H1 (cell line): ENCODE measurements around the gene NOTCH2.

ENCODE experiments used
- CHD2 ChIP-seq: IDR thresholded peaks from 2 replicates; pipeline ENCODE4 v1.6.1; 2012; ENCODE audit warnings: low read length, improper control_type of control experiment
- EGR1 ChIP-seq: IDR thresholded peaks from 2 replicates; pipeline ENCODE4 v1.6.1; 2011; ENCODE audit warnings: low read depth, low read length, borderline replicate concordance
- EP300 ChIP-seq, 2 experiments: IDR thresholded peaks; 1 replicate in 1 of 2; 2 replicates in 1 of 2; pipeline ENCODE4 v1.6.1; 2011 to 2012; ENCODE audit warnings: low read depth in 2 of 2, low read length in 2 of 2, mild to moderate bottlenecking in 2 of 2, borderline replicate concordance in 1 of 2, inconsistent platforms in 1 of 2, moderate library complexity in 1 of 2
- HDAC2 ChIP-seq, 2 experiments: fragments of 300-600 bp in 1 of 2; sonication (generic) in 1 of 2; IDR thresholded peaks; 2 replicates each; pipeline ENCODE4 v1.6.1; 2011 to 2012; ENCODE audit warnings: low read depth in 2 of 2, low read length in 2 of 2, mild to moderate bottlenecking in 2 of 2, moderate library complexity in 2 of 2, borderline replicate concordance in 1 of 2, inconsistent platforms in 1 of 2
- JUND ChIP-seq: IDR thresholded peaks from 2 replicates; pipeline ENCODE4 v1.6.1; 2011; ENCODE audit warnings: mild to moderate bottlenecking, improper control_type of control experiment, low read length
- POLR2A ChIP-seq, 2 experiments: IDR thresholded peaks; 1 replicate in 1 of 2; 2 replicates in 1 of 2; pipeline ENCODE4 v1.6.1; 2011; ENCODE audit warnings: low read depth in 2 of 2, low read length in 2 of 2, mild to moderate bottlenecking in 2 of 2; ENCODE audit errors: control extremely low read depth in 1 of 2
- SIN3A ChIP-seq, 2 experiments: IDR thresholded peaks in 1 of 2; conservative IDR thresholded peaks in 1 of 2; 2 replicates each; pipeline ENCODE4 v1.6.1; 2011 to 2012; ENCODE audit warnings: low read length in 2 of 2, improper control_type of control experiment in 1 of 2, low read depth in 1 of 2, mild to moderate bottlenecking in 1 of 2
- SRF ChIP-seq: IDR thresholded peaks from 2 replicates; pipeline ENCODE4 v1.6.1; 2011; ENCODE audit warnings: mild to moderate bottlenecking, low read depth, low read length, moderate library complexity
- TF ChIP-seq, protein P1 (sequence below), 3 experiments: IDR thresholded peaks; 1 replicate in 2 of 3; 2 replicates in 1 of 3; pipeline versions ENCODE4 v1.5.1 to v1.6.1; 2011; ENCODE audit warnings: low read length in 3 of 3, mild to moderate bottlenecking in 3 of 3, inconsistent platforms in 2 of 3, low read depth in 1 of 3, moderate library complexity in 1 of 3; ENCODE audit not compliant: insufficient read depth in 1 of 3; ENCODE audit errors: control extremely low read depth in 1 of 3

DNA sequence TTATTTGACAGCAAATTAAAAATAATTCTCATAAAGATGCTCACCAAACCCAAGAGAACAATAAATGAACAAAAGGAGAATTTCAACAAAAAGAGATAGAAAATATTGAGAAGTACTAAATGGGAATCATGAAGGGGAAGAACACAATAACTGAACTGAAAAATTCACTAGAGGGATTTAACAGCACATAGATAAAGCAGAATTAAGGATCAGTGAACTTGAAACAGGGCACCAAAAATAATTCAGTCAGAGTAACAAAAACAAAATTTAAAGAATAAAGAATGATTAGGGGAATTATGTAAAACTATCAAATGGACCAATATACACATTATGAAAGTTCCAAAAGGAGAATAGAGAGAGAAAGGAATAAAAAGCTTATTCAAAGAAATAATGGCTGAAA lies 181.0 kb downstream of the NOTCH2 start:
- TF ChIP-seq CHD2 (no peak), HDAC2 (IDR thresholded peaks at IDR 0.05; ENCODE audit: borderline replicate concordance in 1 of 2, low read depth in 2 of 2, low read length in 2 of 2) (no peak), EP300 (IDR thresholded peaks at IDR 0.05; ENCODE audit: borderline replicate concordance in 1 of 2, low read depth in 2 of 2, low read length in 2 of 2) (no peak), JUND (no peak), SRF (no peak), EGR1 (no peak), SIN3A (conservative IDR thresholded peaks at IDR 0.05 in 1 of 2, IDR thresholded peaks at IDR 0.05 in 1 of 2; ENCODE audit: low read depth in 1 of 2, low read length in 2 of 2) (no peak), POLR2A (IDR thresholded peaks at IDR 0.05; ENCODE audit: control extremely low read depth in 1 of 2, low read depth in 2 of 2, low read length in 2 of 2) (no peak)
- TF ChIP-seq, protein P1, sequence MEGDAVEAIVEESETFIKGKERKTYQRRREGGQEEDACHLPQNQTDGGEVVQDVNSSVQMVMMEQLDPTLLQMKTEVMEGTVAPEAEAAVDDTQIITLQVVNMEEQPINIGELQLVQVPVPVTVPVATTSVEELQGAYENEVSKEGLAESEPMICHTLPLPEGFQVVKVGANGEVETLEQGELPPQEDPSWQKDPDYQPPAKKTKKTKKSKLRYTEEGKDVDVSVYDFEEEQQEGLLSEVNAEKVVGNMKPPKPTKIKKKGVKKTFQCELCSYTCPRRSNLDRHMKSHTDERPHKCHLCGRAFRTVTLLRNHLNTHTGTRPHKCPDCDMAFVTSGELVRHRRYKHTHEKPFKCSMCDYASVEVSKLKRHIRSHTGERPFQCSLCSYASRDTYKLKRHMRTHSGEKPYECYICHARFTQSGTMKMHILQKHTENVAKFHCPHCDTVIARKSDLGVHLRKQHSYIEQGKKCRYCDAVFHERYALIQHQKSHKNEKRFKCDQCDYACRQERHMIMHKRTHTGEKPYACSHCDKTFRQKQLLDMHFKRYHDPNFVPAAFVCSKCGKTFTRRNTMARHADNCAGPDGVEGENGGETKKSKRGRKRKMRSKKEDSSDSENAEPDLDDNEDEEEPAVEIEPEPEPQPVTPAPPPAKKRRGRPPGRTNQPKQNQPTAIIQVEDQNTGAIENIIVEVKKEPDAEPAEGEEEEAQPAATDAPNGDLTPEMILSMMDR (IDR thresholded peaks at IDR 0.05; ENCODE audit: control extremely low read depth in 1 of 3, insufficient read depth in 1 of 3, low read depth in 1 of 3, low read length in 3 of 3), result no peak
